Small intestine (tissue), 7 donors: ENCODE results near the gene THRAP3. TPM values are rescaled to one million over a fixed set of nuclear protein-coding genes. Genes with fewer than 3 reads are reported as not detected.

Experiments used
- DNase-seq, 2 donors: peaks; one replicate each; pipeline versions ENCODE4 v3.0.0 to v3.0.0-alpha.2; 2013
- FAIRE-seq: peaks from 2 replicates; lab custom pipeline; 2012; peaks lifted over from hg19 to GRCh38; lab: Jason Lieb, UNC
- H3K27ac ChIP-seq, 3 donors: one replicate each; pipeline ENCODE4 v1.5.1; 2013; ENCODE audit warnings: low read length in 2 of 3, mild to moderate bottlenecking in 2 of 3, control low read depth in 1 of 3, inconsistent platforms in 1 of 3, low read depth in 1 of 3, moderate library complexity in 1 of 3
- H3K27me3 ChIP-seq, 3 donors: one replicate each; pipeline ENCODE4 v1.6.1; 2013; ENCODE audit warnings: low read length in 3 of 3, inconsistent platforms in 1 of 3; ENCODE audit not compliant: control insufficient read depth in 3 of 3, insufficient read depth in 3 of 3
- H3K36me3 ChIP-seq, 3 donors: one replicate each; pipeline ENCODE4 v1.6.1; 2013; ENCODE audit warnings: low read length in 3 of 3, inconsistent platforms in 1 of 3, low read depth in 1 of 3, mild to moderate bottlenecking in 1 of 3, moderate library complexity in 1 of 3; ENCODE audit not compliant: control insufficient read depth in 3 of 3, insufficient read depth in 2 of 3
- H3K4me1 ChIP-seq, 3 donors: one replicate each; pipeline ENCODE4 v1.6.1; 2013; ENCODE audit warnings: low read length in 2 of 3, inconsistent platforms in 1 of 3, low read depth in 1 of 3, mild to moderate bottlenecking in 1 of 3, moderate library complexity in 1 of 3; ENCODE audit not compliant: control insufficient read depth in 3 of 3, insufficient read depth in 2 of 3
- H3K4me3 ChIP-seq, 3 donors: one replicate each; pipeline ENCODE4 v1.5.1; 2013; ENCODE audit warnings: low read length in 3 of 3, control low read depth in 1 of 3, inconsistent platforms in 1 of 3, low read depth in 1 of 3, mild to moderate bottlenecking in 1 of 3, moderate library complexity in 1 of 3
- H3K9me3 ChIP-seq, 2 donors: one replicate each; pipeline ENCODE4 v1.6.1; 2013; ENCODE audit warnings: low read depth in 1 of 2, low read length in 1 of 2; ENCODE audit not compliant: control insufficient read depth in 2 of 2, insufficient read depth in 1 of 2
- WGBS, 3 donors: extraction: QIAGEN DNeasy Blood & Tissue Kit; methylation state at CpG; one replicate each; pipeline ENCODE4 v1.1.7; 2013; 5-methylcytosine and 5-hydroxymethylcytosine counted together
- polyA plus RNA-seq, 4 donors: library from polyadenylated mRNA; stranded (reverse) in 3 of 4; unstranded in 1 of 4; fragments of 200-250 nt in 3 of 4; fragments of 120-200 nt in 1 of 4; gene quantifications; one replicate each; pipeline versions ENCODE4 v1.2.1 to v1.2.3, GENCODE V29; 2013
- donor health status: healthy with polysubstance abuse.
- donor health status: control.
- donor health status: control.
- donor health status: Bipolar disorder and iron deficiency.
- donor health status: healthy.

THRAP3 gene
- polyA plus RNA-seq, 4 donors: 25.9 to 93.7 (median 35.0) TPM

DNA sequence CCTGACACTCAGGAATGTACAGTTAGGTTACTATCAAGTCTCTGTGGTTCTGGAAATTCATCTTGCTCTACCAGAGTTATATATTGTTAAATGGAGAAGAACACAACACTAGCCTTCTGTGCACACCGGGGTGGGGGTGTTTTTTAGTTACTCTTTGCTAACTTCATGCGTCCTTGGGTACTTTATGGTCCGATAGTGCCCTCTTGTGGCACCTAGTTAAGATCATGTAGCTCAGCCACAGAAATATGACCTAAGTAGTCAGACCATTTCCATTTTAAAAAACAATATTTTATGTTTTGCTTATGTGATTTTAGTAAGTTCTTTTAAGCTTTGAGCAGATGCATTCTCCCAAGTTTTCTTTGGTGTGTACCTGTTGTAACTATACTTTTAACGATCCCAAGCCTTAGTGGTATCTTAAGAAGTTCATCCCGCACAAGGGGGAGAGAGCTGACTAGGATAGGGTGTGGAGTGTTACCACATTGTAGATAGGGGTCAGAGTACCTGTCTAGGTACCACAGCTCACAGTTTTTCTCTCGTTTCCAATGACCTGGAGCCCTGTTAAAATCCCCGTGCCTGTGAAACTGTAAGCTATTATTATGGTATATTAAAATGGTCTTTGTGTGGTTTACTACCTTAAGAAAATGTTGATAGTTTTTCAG lies 61.3 kb downstream of the THRAP3 start:
- no peaks in the 10 kb centered on the region for H3K9me3 ChIP-seq
- no peak for FAIRE-seq
- no peak overlapping the region for H3K27ac ChIP-seq
- peaks cover 15 to 42% (median 25%) of the 10 kb centered on the region in 3 donors for H3K36me3 ChIP-seq
- peak; percentile 82 to 90 for DNase-seq
- WGBS, 3 donors: 39 to 47% (median 47%) methylated on average over 7 of the region's 7 CpGs
- H3K4me1 ChIP-seq: no peaks in the 10 kb centered on the region
- H3K27me3 ChIP-seq: no peaks in the 10 kb centered on the region
- no peak overlapping the region for H3K4me3 ChIP-seq

- no peak overlapping the region for H3K27ac ChIP-seq
- H3K9me3 ChIP-seq: no peaks in the 10 kb centered on the region
- WGBS, 3 donors: 93 to 95% (median 94%) methylated on average over 13 of the region's 13 CpGs
- DNase-seq (no peak), FAIRE-seq (no peak)
- no peak overlapping the region for H3K4me3 ChIP-seq
- H3K4me1 ChIP-seq: no peaks in the 10 kb centered on the region
- no peaks in the 10 kb centered on the region for H3K27me3 ChIP-seq
- H3K36me3 ChIP-seq: peaks cover 15 to 42% (median 33%) of the 10 kb centered on the region in 3 donors
Measured at GRCh38 chr1:36286802-36287201, 62.6 kb downstream of the THRAP3 start.

- no peak overlapping the region for H3K4me3 ChIP-seq
- no peaks in the 10 kb centered on the region for H3K4me1 ChIP-seq
- FAIRE-seq (no peak), DNase-seq (no peak)
- 91 to 95% (median 92%) methylated on average over 5 of the region's 5 CpGs for WGBS, 3 donors
- H3K36me3 ChIP-seq: peaks cover 15 to 41% (median 36%) of the 10 kb centered on the region in 3 donors
- H3K9me3 ChIP-seq: no peaks in the 10 kb centered on the region
- no peaks in the 10 kb centered on the region for H3K27me3 ChIP-seq
- no peak overlapping the region for H3K27ac ChIP-seq
Measured at GRCh38 chr1:36287595-36287994, 63.4 kb downstream of the THRAP3 start.

DNA sequence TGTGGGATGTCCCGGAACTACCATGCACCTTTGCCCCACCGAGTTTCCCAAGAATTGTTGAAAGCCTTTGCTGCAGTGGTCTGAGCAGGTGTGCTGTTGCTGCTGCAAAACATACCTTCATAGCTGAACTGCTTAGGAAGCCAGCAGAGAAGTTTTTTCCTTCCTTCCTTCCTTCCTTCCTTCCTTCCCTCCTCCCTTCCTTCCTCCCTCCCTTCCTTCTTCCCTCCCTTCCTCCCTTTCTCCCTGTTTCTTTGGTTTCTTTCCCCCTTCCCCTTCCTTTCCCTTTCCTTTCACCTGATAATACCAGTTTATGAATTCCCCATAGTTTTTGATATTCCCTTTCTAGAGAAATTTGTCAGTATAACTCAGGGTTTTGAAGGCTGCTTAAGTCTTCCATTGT lies 71.1 kb downstream of the THRAP3 start:
- no peaks in the 10 kb centered on the region for H3K27me3 ChIP-seq
- H3K9me3 ChIP-seq: no peaks in the 10 kb centered on the region
- peaks cover 8 to 57% (median 22%) of the 10 kb centered on the region in 3 donors for H3K36me3 ChIP-seq
- H3K4me1 ChIP-seq: peaks cover 0 to 4% (median 0%) of the 10 kb centered on the region in 3 donors
- H3K4me3 ChIP-seq: no peak overlapping the region
- 74 to 93% (median 89%) methylated on average over 2 of the region's 2 CpGs for WGBS, 3 donors
- DNase-seq (no peak), FAIRE-seq (no peak)
- H3K27ac ChIP-seq: no peak overlapping the region

- Histone ChIP-seq H3K27me3 (no peaks in the 10 kb centered on the region), H3K9me3 (no peaks in the 10 kb centered on the region), H3K4me3 (no peak overlapping the region), H3K27ac (no peak overlapping the region), H3K4me1 (peaks cover 0 to 21% (median 1%) of the 10 kb centered on the region in 3 donors), H3K36me3 (peaks cover 16 to 60% (median 16%) of the 10 kb centered on the region in 3 donors)
- 55 to 79% (median 79%) methylated on average over 2 of the region's 2 CpGs for WGBS, 3 donors
- DNase-seq: no peak
- FAIRE-seq: no peak
Measured at GRCh38 chr1:36297062-36297461, 72.8 kb downstream of the THRAP3 start.

DNA sequence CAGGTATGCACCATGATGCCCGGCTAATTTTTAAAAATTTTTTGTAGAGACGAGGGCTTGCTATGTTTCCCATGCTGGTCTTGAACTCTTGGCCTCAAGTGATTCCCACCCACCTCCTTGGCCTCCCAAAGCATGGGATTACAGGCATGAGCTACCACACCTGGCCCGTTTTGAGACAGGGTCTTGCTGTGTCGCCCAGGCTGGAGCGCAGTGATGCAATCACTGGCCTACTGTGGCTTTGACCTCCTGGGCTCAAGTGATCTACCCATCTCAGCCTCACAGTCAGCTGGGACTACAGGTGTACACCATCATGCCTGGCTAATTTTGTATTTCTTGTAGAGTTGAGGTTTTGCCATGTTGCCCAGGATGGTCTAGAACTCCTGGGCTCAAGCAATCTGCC lies 74.4 kb downstream of the THRAP3 start:
- WGBS, 3 donors: 91 to 97% (median 93%) methylated on average over 5 of the region's 5 CpGs
- H3K4me1 ChIP-seq: peaks cover 0 to 33% (median 1%) of the 10 kb centered on the region in 3 donors
- H3K9me3 ChIP-seq: no peaks in the 10 kb centered on the region
- no peak overlapping the region for H3K27ac ChIP-seq
- H3K36me3 ChIP-seq: peaks cover 13 to 64% (median 17%) of the 10 kb centered on the region in 3 donors
- FAIRE-seq (no peak), DNase-seq (no peak)
- no peaks in the 10 kb centered on the region for H3K27me3 ChIP-seq
- peak overlapping the region in 1 of 3 donors; percentile 9 for H3K4me3 ChIP-seq

DNA sequence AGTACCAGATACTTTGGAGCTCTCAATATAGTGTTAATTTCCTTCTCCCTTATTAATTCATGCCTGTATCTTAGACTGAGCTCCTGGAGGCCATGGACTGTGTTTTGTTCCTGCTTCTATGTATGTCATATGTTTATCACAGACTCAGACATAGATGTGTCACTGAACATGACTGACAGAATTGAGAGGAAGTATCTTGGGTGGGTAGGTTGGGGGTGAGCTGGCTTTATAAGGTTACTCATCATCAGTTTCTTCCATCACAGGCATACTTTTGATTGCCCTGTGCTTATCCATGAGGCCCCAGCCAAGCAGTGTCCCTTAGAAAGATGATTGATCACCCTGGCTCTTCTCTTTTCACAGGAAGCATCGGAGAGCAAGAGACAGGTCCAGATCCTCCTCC lies 76.3 kb downstream of the THRAP3 start:
- Histone ChIP-seq H3K4me1 (peaks cover under 1 to 48% (median 1%) of the 10 kb centered on the region in 3 donors), H3K27ac (peak overlapping the region; percentile 9 to 92 (median 72)), H3K9me3 (no peaks in the 10 kb centered on the region), H3K27me3 (no peaks in the 10 kb centered on the region), H3K4me3 (no peak overlapping the region), H3K36me3 (peaks cover 13 to 68% (median 20%) of the 10 kb centered on the region in 3 donors)
- 92 to 100% (median 100%) methylated on average over 1 of the region's 1 CpG for WGBS, 3 donors
- FAIRE-seq: no peak
- no peak for DNase-seq

GRCh38 chr1:36301220-36301619 lies 77.0 kb downstream of the THRAP3 start:
- 75 to 80% (median 77%) methylated on average over 1 of the region's 1 CpG for WGBS, 3 donors
- DNase-seq: no peak
- FAIRE-seq: no peak
- no peaks in the 10 kb centered on the region for H3K9me3 ChIP-seq
- peaks cover 1 to 55% (median 8%) of the 10 kb centered on the region in 3 donors for H3K4me1 ChIP-seq
- no peak overlapping the region for H3K4me3 ChIP-seq
- H3K36me3 ChIP-seq: peaks cover 13 to 68% (median 20%) of the 10 kb centered on the region in 3 donors
- no peaks in the 10 kb centered on the region for H3K27me3 ChIP-seq
- H3K27ac ChIP-seq: peak overlapping the region in 2 of 3 donors; percentile 72 to 92
